Non-pigmented ciliary epithelial cell (primary cell): ENCODE results near the gene ASPSCR1.

Source experiments
- DNase-seq: peaks from one replicate; pipeline ENCODE4 v3.0.0-alpha.2; 2010; ENCODE audit warnings: low read depth

Gene ASPSCR1

GRCh38 chr17:81977211-81977808 lies at the start of gene ASPSCR1:
ASPSCR1 (plus strand) TSS chr17:81977629; CDS start chr17:81977647, 18 bp downstream.
- peak; percentile 37 for DNase-seq

GRCh38 chr17:81927653-81928543 lies 49.5 kb upstream of the ASPSCR1 start, which contains the start of gene MAFG:
MAFG (minus strand) TSS chr17:81927735; CDS start chr17:81923185, 4,550 bp downstream.
- no peak for DNase-seq

GRCh38 chr17:81928544-81929252 lies 48.7 kb upstream of the ASPSCR1 start:
- no peak for DNase-seq

- DNase-seq, result no peak
Measured at GRCh38 chr17:81929253-81930141, 47.9 kb upstream of the ASPSCR1 start.

GRCh38 chr17:81930142-81931125 lies 47.0 kb upstream of the ASPSCR1 start:
- DNase-seq, result no peak

GRCh38 chr17:81931189-81931556 lies 46.3 kb upstream of the ASPSCR1 start:
- no peak for DNase-seq

- DNase-seq, result no peak
Measured at GRCh38 chr17:81931557-81932332, 45.7 kb upstream of the ASPSCR1 start.

- no peak for DNase-seq
Measured at GRCh38 chr17:81932333-81932983, 45.0 kb upstream of the ASPSCR1 start.

GRCh38 chr17:81933178-81933699 lies 44.2 kb upstream of the ASPSCR1 start:
- no peak for DNase-seq

- DNase-seq, result no peak
Measured at GRCh38 chr17:81934098-81934757, 43.2 kb upstream of the ASPSCR1 start.

- no peak for DNase-seq
Measured at GRCh38 chr17:81934850-81935708, 42.4 kb upstream of the ASPSCR1 start.

- no peak for DNase-seq
Measured at GRCh38 chr17:81935709-81936084, 41.7 kb upstream of the ASPSCR1 start.

GRCh38 chr17:81939218-81939617 lies 38.2 kb upstream of the ASPSCR1 start:
- no peak for DNase-seq

GRCh38 chr17:81939881-81940385 lies 37.5 kb upstream of the ASPSCR1 start:
- DNase-seq, result no peak

GRCh38 chr17:81940538-81941483 lies 36.6 kb upstream of the ASPSCR1 start:
- DNase-seq, result no peak
